GM21367 (cell line): ENCODE measurements around the gene KIF21A.

Source experiments
- ATAC-seq: cut with Tn5 transposase; IDR thresholded peaks from one replicate; pipeline ENCODE4 v1.9.1; 2021; ENCODE audit not compliant: unreplicated experiment

Gene KIF21A

DNA sequence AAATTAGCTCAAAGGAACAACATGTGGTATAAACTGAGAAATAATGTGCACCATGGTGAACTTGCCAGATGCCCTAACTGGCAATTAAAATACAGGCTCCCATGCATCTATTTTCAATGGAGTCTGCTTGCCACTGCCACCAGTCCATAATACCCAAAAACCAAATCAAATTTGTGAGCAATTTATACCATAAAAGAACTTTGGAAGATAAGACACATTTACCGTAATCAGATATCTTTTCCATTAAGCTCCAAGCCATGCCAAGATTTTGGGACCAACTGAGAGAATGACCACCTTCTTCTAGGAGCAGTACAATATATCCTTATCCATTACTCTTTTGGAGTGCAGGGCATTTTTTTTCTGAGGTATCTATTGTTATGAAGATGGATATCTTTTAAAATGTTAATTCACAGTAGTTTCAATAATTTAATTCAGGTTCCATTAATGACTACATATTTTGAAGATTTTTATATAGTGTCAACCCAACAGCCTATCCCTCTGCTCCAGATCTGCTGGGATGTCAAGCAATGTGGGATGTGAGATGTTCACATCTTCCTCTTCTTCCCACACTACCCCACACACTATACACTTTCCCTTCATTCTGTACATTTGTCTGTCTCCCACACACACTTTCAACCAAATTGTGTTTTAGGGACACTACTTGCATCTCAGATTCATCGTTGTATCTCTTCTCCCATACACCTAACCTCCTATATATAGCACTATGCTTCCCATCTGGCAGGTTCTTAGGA lies 53.3 kb downstream of the KIF21A start:
- no peak for ATAC-seq

DNA sequence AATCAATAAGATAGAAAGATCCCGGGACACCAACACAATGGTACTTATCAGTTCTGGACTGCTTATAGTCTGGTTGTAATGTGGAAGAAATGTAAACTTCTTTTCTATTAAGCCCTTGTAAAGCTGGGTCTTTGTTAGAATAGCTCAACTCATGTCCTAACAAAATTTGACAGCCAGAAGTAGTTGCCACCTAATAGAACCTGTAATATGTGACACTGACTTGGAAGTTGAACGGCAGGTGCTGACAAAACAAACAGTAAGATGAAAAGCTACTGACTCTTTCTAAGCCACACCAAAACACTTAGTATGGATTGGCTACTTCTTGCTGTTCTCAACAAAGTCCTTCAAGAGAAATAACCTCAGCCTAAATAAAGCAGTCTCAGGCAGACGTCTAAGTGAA lies 56.6 kb downstream of the KIF21A start:
- no peak for ATAC-seq

- ATAC-seq, result no peak
Measured at GRCh38 chr12:39383114-39383513, 59.8 kb downstream of the KIF21A start.

DNA sequence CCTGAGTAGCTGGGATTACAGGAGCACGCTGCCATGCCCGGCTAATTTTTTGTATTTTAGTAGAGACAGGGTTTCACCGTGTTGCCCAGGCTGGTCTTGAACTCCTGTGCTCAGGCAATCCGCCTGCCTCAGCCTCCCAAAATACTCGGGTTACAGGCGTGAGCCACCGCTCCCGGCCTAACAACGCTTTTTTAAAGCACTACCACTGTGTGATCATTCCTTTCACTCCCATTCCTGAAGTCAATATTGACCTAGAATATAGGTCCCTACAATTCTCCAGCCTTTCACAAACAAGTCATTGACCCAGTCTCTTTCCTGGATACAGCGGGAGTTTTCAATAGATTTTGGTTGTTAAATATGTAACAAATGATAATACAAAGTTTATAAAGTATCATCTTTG lies 62.8 kb downstream of the KIF21A start:
- ATAC-seq, result no peak

- ATAC-seq, result no peak
Measured at GRCh38 chr12:39378341-39378740, 64.6 kb downstream of the KIF21A start.

- ATAC-seq, result no peak
Measured at GRCh38 chr12:39375206-39375808, 67.6 kb downstream of the KIF21A start.

DNA sequence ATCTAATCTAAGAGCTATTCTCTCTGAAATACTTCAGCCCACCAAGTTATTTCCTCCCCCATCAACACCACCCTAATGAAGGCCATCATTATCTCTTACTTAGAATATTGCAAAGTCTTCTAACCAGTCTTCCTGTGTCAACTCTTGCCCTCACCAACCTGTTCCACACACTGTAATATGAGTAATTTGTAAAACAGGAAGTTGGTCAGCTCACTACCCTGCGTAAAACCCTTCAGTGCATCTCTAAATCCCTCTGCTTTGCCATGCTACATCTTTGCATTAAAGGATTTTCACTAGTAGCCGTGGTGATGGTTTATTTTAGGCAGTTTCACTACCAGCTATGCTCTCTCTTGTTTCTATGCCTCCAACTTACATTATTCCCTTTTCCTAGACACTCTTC lies 70.0 kb downstream of the KIF21A start:
- ATAC-seq, result peak; percentile 90

- no peak for ATAC-seq
Measured at GRCh38 chr12:39372204-39372925, 70.6 kb downstream of the KIF21A start.

GRCh38 chr12:39369756-39370155 lies 73.2 kb downstream of the KIF21A start:
- ATAC-seq, result no peak

DNA sequence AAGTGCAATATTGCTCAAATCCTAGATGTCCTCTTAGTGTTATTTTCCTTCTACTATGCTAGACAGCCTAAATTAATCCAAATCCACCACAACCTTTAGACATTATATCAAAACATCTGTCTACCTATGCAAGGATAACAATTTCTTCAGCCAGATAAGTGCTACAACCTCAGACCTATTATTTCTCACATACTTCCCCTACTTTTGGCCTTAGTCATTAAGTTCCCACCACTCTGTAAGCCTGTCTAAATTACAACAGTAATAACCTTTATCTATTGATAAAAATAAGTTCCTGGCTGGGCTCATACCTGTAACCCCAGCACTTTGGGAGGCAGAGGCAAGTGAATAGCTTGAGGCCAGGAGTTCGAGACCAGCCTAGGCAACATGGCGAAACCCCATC lies 74.0 kb downstream of the KIF21A start:
- no peak for ATAC-seq

- ATAC-seq, result no peak
Measured at GRCh38 chr12:39368096-39368495, 74.8 kb downstream of the KIF21A start.

DNA sequence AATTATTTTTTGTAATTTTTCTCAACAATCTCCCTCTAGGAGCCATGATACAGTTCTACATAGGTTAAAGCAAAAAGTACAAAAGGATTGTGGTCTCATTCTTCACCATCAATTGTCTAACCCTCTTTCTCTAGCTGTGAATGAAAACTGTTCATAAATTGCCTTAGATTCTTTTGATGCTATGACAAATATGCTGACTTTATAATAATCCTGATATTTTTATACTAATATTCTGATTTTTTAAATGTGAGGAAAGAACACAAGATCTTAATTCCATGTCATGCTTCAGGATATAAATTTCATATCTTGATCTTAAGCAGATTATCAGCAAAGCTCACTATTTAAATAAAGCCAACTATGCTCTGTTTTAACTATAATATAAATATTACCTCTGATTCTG lies 75.4 kb downstream of the KIF21A start:
- ATAC-seq, result no peak

GRCh38 chr12:39365364-39366001 lies 77.4 kb downstream of the KIF21A start:
- ATAC-seq, result no peak

GRCh38 chr12:39364196-39364595 lies 78.7 kb downstream of the KIF21A start:
- ATAC-seq, result no peak

- no peak for ATAC-seq
Measured at GRCh38 chr12:39359645-39360044, 83.3 kb downstream of the KIF21A start.

- no peak for ATAC-seq
Measured at GRCh38 chr12:39357041-39357440, 85.9 kb downstream of the KIF21A start.

DNA sequence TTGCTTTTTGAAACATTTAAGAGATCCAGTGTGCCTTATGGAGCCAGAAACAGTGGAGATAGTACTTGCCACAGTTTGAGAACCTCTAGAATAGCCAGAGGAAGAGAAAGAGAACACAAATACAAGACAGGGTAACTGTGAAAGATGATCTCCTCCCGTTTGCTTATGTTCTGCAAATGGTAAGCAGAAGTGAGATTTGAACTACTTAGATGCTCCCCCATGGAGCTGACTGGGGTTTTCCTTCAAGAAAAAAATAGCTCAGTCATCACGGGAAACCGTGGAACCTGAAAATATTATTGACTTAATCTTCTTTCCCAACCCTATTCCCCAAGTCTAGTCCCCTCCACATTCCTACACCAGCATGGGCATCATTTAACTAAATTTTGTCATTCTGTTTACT lies 87.1 kb downstream of the KIF21A start:
- ATAC-seq, result no peak

DNA sequence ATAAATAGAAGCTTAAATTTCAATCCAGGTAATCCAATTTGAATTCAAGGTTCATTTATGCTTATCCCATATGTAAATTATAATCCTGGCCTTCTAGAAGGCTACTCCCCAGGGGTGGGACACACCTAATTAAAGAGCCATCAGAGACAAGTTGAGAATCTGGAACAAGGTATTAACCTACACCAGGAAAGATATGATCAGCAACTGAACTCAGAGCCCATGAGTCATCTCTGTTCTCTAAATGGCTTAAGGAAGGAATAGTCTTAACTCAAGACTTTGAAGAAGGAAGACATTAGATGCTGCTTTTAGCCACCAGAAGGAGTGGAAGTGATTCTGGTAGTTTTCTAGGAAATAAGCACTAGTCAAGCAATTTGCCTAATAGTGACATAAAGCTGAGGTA lies 88.0 kb downstream of the KIF21A start:
- ATAC-seq, result no peak

- ATAC-seq, result no peak
Measured at GRCh38 chr12:39352471-39353017, 90.4 kb downstream of the KIF21A start.

GRCh38 chr12:39351153-39351552 lies 91.8 kb downstream of the KIF21A start:
- no peak for ATAC-seq

DNA sequence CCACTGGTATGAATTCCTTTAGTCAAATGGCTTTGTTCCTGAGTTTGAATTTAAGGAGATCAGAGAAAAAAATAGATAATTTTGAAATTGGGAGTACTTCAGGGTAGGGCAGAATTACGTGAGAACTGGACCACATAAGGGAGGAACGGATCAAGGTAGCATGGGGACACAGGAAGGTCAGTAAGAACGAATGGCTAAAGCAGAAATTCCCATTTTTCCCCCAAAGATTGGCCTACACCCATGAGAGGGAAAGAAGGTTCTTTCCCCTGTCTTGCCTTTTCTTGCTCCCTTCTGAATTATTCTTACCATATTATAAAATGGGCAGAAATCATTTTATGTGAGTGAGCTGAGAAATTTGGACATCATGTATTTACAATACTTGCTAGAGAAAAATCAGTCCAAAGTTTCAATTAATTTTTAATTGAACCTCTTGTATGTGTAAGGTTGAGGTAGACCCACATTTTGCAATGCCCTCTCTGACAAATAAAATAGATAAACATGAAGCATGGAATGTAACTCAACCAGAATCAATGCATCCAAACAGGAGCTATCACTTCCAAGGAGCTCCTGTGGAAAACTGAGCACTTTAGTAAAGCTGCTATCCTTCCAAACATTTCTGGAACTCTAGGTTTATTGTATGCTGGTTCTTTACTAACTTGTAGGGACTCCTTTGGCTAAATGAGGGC lies 93.8 kb downstream of the KIF21A start:
- ATAC-seq, result no peak
